WERI-Rb-1 (cell line): ENCODE measurements around the gene ANK2.
"Not testable (repeated sequence)": the region's sequence is repeated elsewhere in the genome, so short reads cannot be mapped to it uniquely, and the experiment has no call there.

ENCODE experiments used
- DNase-seq: peaks from one replicate; pipeline ENCODE4 v3.0.0-alpha.2; 2020
- H3K27ac ChIP-seq: fragments of 250-450 bp; sonication (Bioruptor Pico); 2 replicates; pipeline ENCODE4 v1.5.1; 2020; ENCODE audit warnings: mild to moderate bottlenecking, moderate library complexity
- H3K27me3 ChIP-seq: fragments of 250-450 bp; sonication (Bioruptor Pico); 2 replicates; pipeline ENCODE4 v1.5.1; 2021; ENCODE audit warnings: mild to moderate bottlenecking, low read depth, moderate library complexity; ENCODE audit not compliant: insufficient read depth, severe bottlenecking
- H3K36me3 ChIP-seq: fragments of 250-450 bp; sonication (Bioruptor Pico); 2 replicates; pipeline ENCODE4 v1.5.1; 2020; ENCODE audit warnings: mild to moderate bottlenecking, moderate library complexity
- H3K4me3 ChIP-seq: 2 replicates; pipeline ENCODE4 v1.5.1; 2011; ENCODE audit warnings: low read depth, mild to moderate bottlenecking, control low read depth, low read length
- H3K9me3 ChIP-seq: fragments of 250-450 bp; sonication (Bioruptor Pico); 2 replicates; pipeline ENCODE4 v1.5.1; 2021; ENCODE audit warnings: mild to moderate bottlenecking, moderate library complexity; ENCODE audit not compliant: severe bottlenecking
- CTCF ChIP-seq: IDR thresholded peaks from 2 replicates; pipeline ENCODE4 v1.5.1; 2011; ENCODE audit warnings: low read depth, mild to moderate bottlenecking, control low read depth, inconsistent platforms, low read length

ANK2 gene

GRCh38 chr4:113183032-113183605 lies 133.7 kb downstream of the ANK2 start:
- H3K9me3 ChIP-seq = peaks cover 4% of the 10 kb centered on the region
- no peak for TF ChIP-seq CTCF
- no peak overlapping the region for H3K4me3 ChIP-seq
- no peak for DNase-seq
- H3K36me3 ChIP-seq = no peaks in the 10 kb centered on the region
- no peak overlapping the region for H3K27ac ChIP-seq
- H3K27me3 ChIP-seq = no peaks in the 10 kb centered on the region

- not testable (repeated sequence) for H3K27ac ChIP-seq, DNase-seq, H3K27me3 ChIP-seq, H3K9me3 ChIP-seq, H3K4me3 ChIP-seq, H3K36me3 ChIP-seq
Measured at GRCh38 chr4:113186220-113186619, 136.8 kb downstream of the ANK2 start.

- no peak overlapping the region for H3K4me3 ChIP-seq
- H3K36me3 ChIP-seq = no peaks in the 10 kb centered on the region
- TF ChIP-seq CTCF = no peak
- DNase-seq = no peak
- H3K27ac ChIP-seq = no peak overlapping the region
- H3K9me3 ChIP-seq = peaks cover 4% of the 10 kb centered on the region
- no peaks in the 10 kb centered on the region for H3K27me3 ChIP-seq
Measured at GRCh38 chr4:113186913-113187312, 137.5 kb downstream of the ANK2 start.

GRCh38 chr4:113187358-113187757 lies 137.9 kb downstream of the ANK2 start:
- DNase-seq = no peak
- no peaks in the 10 kb centered on the region for H3K27me3 ChIP-seq
- TF ChIP-seq CTCF = no peak

GRCh38 chr4:113189546-113189945 lies 140.1 kb downstream of the ANK2 start:
- H3K4me3 ChIP-seq = no peak overlapping the region

More at GRCh38 chr4:113187358-113187757, 137.9 kb downstream of the ANK2 start:
- Histone ChIP-seq H3K9me3 (peaks cover 4% of the 10 kb centered on the region), H3K36me3 (no peaks in the 10 kb centered on the region), H3K27ac (no peak overlapping the region), H3K4me3 (no peak overlapping the region)

GRCh38 chr4:113209153-113209552 lies 159.7 kb downstream of the ANK2 start:
- Histone ChIP-seq H3K4me3 (no peak overlapping the region), H3K27me3 (no peaks in the 10 kb centered on the region), H3K27ac (no peak overlapping the region), H3K9me3 (no peaks in the 10 kb centered on the region), H3K36me3 (no peaks in the 10 kb centered on the region)
- TF ChIP-seq CTCF = no peak
- no peak for DNase-seq

More at GRCh38 chr4:113189546-113189945, 140.1 kb downstream of the ANK2 start:
- H3K27me3 ChIP-seq = no peaks in the 10 kb centered on the region
- TF ChIP-seq CTCF = no peak
- H3K36me3 ChIP-seq = no peaks in the 10 kb centered on the region
- H3K9me3 ChIP-seq = peaks cover 4% of the 10 kb centered on the region
- H3K27ac ChIP-seq = no peak overlapping the region
- no peak for DNase-seq
